Transverse colon (tissue), 4 donors: ENCODE measurements around the gene METTL9. TPM values are rescaled to one million over a fixed set of nuclear protein-coding genes. Genes with fewer than 3 reads are reported as not detected.
"Not testable (repeated sequence)": the region's sequence is repeated elsewhere in the genome, so short reads cannot be mapped to it uniquely, and the experiment has no call there.

Experiments used
- DNase-seq: peaks from one replicate; pipeline ENCODE4 v3.0.0-alpha.2; 2019
- H3K27ac ChIP-seq, 4 donors: fragments of 200-600 bp; sonication (generic); 2 replicates each; pipeline ENCODE4 v1.5.1; 2016 to 2018; ENCODE audit warnings: inconsistent platforms in 4 of 4
- H3K27me3 ChIP-seq: fragments of 200-600 bp; sonication (generic); 2 replicates; pipeline ENCODE4 v1.5.1; 2017; ENCODE audit warnings: inconsistent platforms
- H3K36me3 ChIP-seq, 4 donors: fragments of 200-600 bp; sonication (generic); 2 replicates each; pipeline ENCODE4 v1.5.1; 2017 to 2019; ENCODE audit warnings: inconsistent platforms in 4 of 4
- H3K4me1 ChIP-seq, 4 donors: fragments of 200-600 bp; sonication (generic); 2 replicates each; pipeline ENCODE4 v1.5.1; 2017 to 2020; ENCODE audit warnings: inconsistent platforms in 4 of 4
- H3K4me3 ChIP-seq, 4 donors: fragments of 200-600 bp; sonication (generic); 1 replicate in 1 of 4; 2 replicates in 3 of 4; pipeline versions ENCODE4 v1.5.1 to v1.6.1; 2017 to 2019; ENCODE audit warnings: inconsistent platforms in 4 of 4
- H3K9me3 ChIP-seq, 2 donors: fragments of 200-600 bp; sonication (generic); 2 replicates each; pipeline ENCODE4 v1.5.1; 2017 to 2019; ENCODE audit warnings: inconsistent platforms in 2 of 2
- CTCF ChIP-seq, 5 experiments: fragments of 200-600 bp in 3 of 5; fragments of 450-650 bp in 2 of 5; sonication (generic) in 3 of 5; IDR thresholded peaks; 1 replicate in 2 of 5; 2 replicates in 3 of 5; pipeline ENCODE4 v1.5.1; 2016 to 2017; ENCODE audit warnings: antibody characterized with exemption in 5 of 5, inconsistent platforms in 3 of 5, mild to moderate bottlenecking in 2 of 5, moderate library complexity in 1 of 5
- EP300 ChIP-seq: sonication (generic); formaldehyde crosslinking; IDR thresholded peaks from one replicate; pipeline ENCODE4 v1.6.1; 2017; ENCODE audit warnings: antibody characterized with exemption, low read depth
- POLR2A ChIP-seq: fragments of 450-650 bp; IDR thresholded peaks from one replicate; pipeline ENCODE4 v1.6.1; 2016; ENCODE audit warnings: antibody characterized with exemption, mild to moderate bottlenecking, moderate library complexity
- POLR2AphosphoS5 ChIP-seq, 3 donors: sonication (generic); formaldehyde crosslinking; IDR thresholded peaks; one replicate each; pipeline ENCODE4 v1.6.1; 2016; ENCODE audit warnings: antibody characterized with exemption in 3 of 3
- WGBS, 2 donors: methylation state at CpG; one replicate each; pipeline ENCODE4 v1.1.5; 2018; ENCODE audit warnings: low coverage in 1 of 2; 5-methylcytosine and 5-hydroxymethylcytosine counted together
- in situ Hi-C, 4 donors: fragments of 200-750 bp; cut with MboI; loops; one replicate each; pipeline versions ENCODE4 v1.15.0 to v1.15.1; 2017; ENCODE audit warnings: low sequenced_read_pairs in 3 of 4, low pct_ligation_motif_present in 1 of 4, low pct_unique_long_range_greater_than_20kb in 1 of 4
- intact Hi-C: fragments of 100-400 bp; cut with DNase I; formaldehyde crosslinking; loops from one replicate; pipeline ENCODE4 v1.15.1; 2023; ENCODE audit warnings: low total_unique reads
- total RNA-seq, 4 donors: library from RNA; depleted of rRNA; stranded (reverse); fragments of >200 nt; gene quantifications; one replicate each; pipeline ENCODE4 v1.1.0, GENCODE V29; 2016

METTL9 gene
- total RNA-seq, 4 donors from 2014 or later, result 41.9 to 116 (median 67.5) TPM

GRCh38 chr16:21664801-21665492 lies 65.6 kb downstream of the METTL9 start:
- no peak overlapping the region for H3K4me3 ChIP-seq
- DNase-seq, result no peak
- intact Hi-C loops (no loop called here), in situ Hi-C loops (no loop called here)
- H3K27me3 ChIP-seq, result peaks cover 27% of the 10 kb centered on the region
- peaks cover 0 to 8% (median 4%) of the 10 kb centered on the region in 4 donors for H3K4me1 ChIP-seq
- no peak overlapping the region for H3K27ac ChIP-seq
- TF ChIP-seq CTCF (IDR thresholded peaks at IDR 0.05), result no peak
- no peak for TF ChIP-seq POLR2A
- no peak for TF ChIP-seq EP300
- TF ChIP-seq POLR2AphosphoS5 (IDR thresholded peaks at IDR 0.05), result no peak
- no peaks in the 10 kb centered on the region for H3K9me3 ChIP-seq
- H3K36me3 ChIP-seq, result no peaks in the 10 kb centered on the region
- WGBS, 2 donors, result 60 to 92% methylated on average over 1 to 10 of the region's 10 CpGs

- Histone ChIP-seq H3K4me3 (no peak overlapping the region), H3K9me3 (no peaks in the 10 kb centered on the region), H3K4me1 (peaks cover 0 to 8% (median 4%) of the 10 kb centered on the region in 4 donors), H3K36me3 (no peaks in the 10 kb centered on the region), H3K27me3 (peaks cover 27% of the 10 kb centered on the region), H3K27ac (no peak overlapping the region)
- DNase-seq, result no peak
- in situ Hi-C loops, result no loop called here
- no peak for TF ChIP-seq EP300
- TF ChIP-seq CTCF (IDR thresholded peaks at IDR 0.05), result no peak
- no peak for TF ChIP-seq POLR2AphosphoS5 (IDR thresholded peaks at IDR 0.05)
- TF ChIP-seq POLR2A, result no peak
- 51% methylated on average over 3 of the region's 3 CpGs; no CpG with 5 or more reads in 1 of the 2 donors for WGBS, 2 donors
- intact Hi-C loops, result no loop called here
Measured at GRCh38 chr16:21666772-21667171, 67.4 kb downstream of the METTL9 start.

GRCh38 chr16:21667575-21667974 lies 68.2 kb downstream of the METTL9 start:
- intact Hi-C loops (no loop called here), in situ Hi-C loops (no loop called here)
- TF ChIP-seq POLR2A (no peak), POLR2AphosphoS5 (IDR thresholded peaks at IDR 0.05) (no peak), CTCF (IDR thresholded peaks at IDR 0.05) (no peak), EP300 (no peak)
- Histone ChIP-seq H3K36me3 (no peaks in the 10 kb centered on the region), H3K27me3 (peaks cover 27% of the 10 kb centered on the region), H3K9me3 (no peaks in the 10 kb centered on the region), H3K4me3 (no peak overlapping the region), H3K4me1 (peaks cover 0 to 8% (median 4%) of the 10 kb centered on the region in 4 donors), H3K27ac (no peak overlapping the region)
- 77 to 85% methylated on average over 3 of the region's 3 CpGs for WGBS, 2 donors
- no peak for DNase-seq

- WGBS, 2 donors, result 85 to 94% methylated on average over 2 to 3 of the region's 3 CpGs
- intact Hi-C loops, result no loop called here
Measured at GRCh38 chr16:21673469-21673868, 74.1 kb downstream of the METTL9 start.

GRCh38 chr16:21674456-21674855 lies 75.1 kb downstream of the METTL9 start:
- H3K27ac ChIP-seq, in situ Hi-C loops, H3K9me3 ChIP-seq, H3K4me3 ChIP-seq, H3K4me1 ChIP-seq, DNase-seq, H3K36me3 ChIP-seq, intact Hi-C loops, H3K27me3 ChIP-seq: not testable (repeated sequence)
- 87 to 89% methylated on average over 3 to 4 of the region's 4 CpGs for WGBS, 2 donors

More at GRCh38 chr16:21673469-21673868, 74.1 kb downstream of the METTL9 start:
- H3K36me3 ChIP-seq, result no peaks in the 10 kb centered on the region
- TF ChIP-seq POLR2AphosphoS5 (IDR thresholded peaks at IDR 0.05) (no peak), CTCF (IDR thresholded peaks at IDR 0.05) (no peak), POLR2A (no peak), EP300 (no peak)
- no peak overlapping the region for H3K4me3 ChIP-seq
- DNase-seq, result no peak
- H3K4me1 ChIP-seq, result no peaks in the 10 kb centered on the region
- in situ Hi-C loops, result no loop called here
- H3K9me3 ChIP-seq, result no peaks in the 10 kb centered on the region
- peaks cover 3% of the 10 kb centered on the region for H3K27me3 ChIP-seq
- no peak overlapping the region for H3K27ac ChIP-seq

- in situ Hi-C loops, H3K27me3 ChIP-seq, intact Hi-C loops, H3K4me3 ChIP-seq, H3K36me3 ChIP-seq, H3K9me3 ChIP-seq, H3K27ac ChIP-seq, H3K4me1 ChIP-seq, DNase-seq: not testable (repeated sequence)
- 88 to 94% methylated on average over 4 to 5 of the region's 5 CpGs for WGBS, 2 donors
Measured at GRCh38 chr16:21680714-21681113, 81.3 kb downstream of the METTL9 start.
